H9 (cell line): ENCODE results near the gene VPS51. TPM values are rescaled to one million over a fixed set of nuclear protein-coding genes. Genes with fewer than 3 reads are reported as not detected.

Experiments
- DNase-seq: peaks from one replicate; pipeline ENCODE4 v3.0.0-alpha.2; 2017
- H2AFZ ChIP-seq: one replicate; pipeline ENCODE4 v1.6.1; 2013; ENCODE audit warnings: mild to moderate bottlenecking, low read length, control low read depth, moderate library complexity
- H2AK5ac ChIP-seq: 2 replicates; pipeline ENCODE4 v1.6.1; 2013; ENCODE audit warnings: low read length, control low read depth, mixed read lengths; ENCODE audit not compliant: insufficient read length
- H2BK120ac ChIP-seq: one replicate; pipeline ENCODE4 v1.6.1; 2013; ENCODE audit warnings: low read depth, mild to moderate bottlenecking, low read length, control low read depth, inconsistent platforms; ENCODE audit not compliant: poor library complexity, severe bottlenecking
- H2BK12ac ChIP-seq: 2 replicates; pipeline ENCODE4 v1.6.1; 2013; ENCODE audit warnings: low read length, control low read depth, mixed read lengths, low read depth; ENCODE audit not compliant: insufficient read length
- H2BK15ac ChIP-seq: 2 replicates; pipeline ENCODE4 v1.6.1; 2013; ENCODE audit warnings: low read depth, low read length, control low read depth
- H2BK20ac ChIP-seq: one replicate; pipeline ENCODE4 v1.6.1; 2013; ENCODE audit warnings: low read depth, mild to moderate bottlenecking, low read length, control low read depth, inconsistent platforms; ENCODE audit not compliant: poor library complexity, severe bottlenecking
- H2BK5ac ChIP-seq: 2 replicates; pipeline ENCODE4 v1.6.1; 2013; ENCODE audit warnings: low read length, control low read depth, mixed read lengths; ENCODE audit not compliant: insufficient read length
- H3K14ac ChIP-seq: 2 replicates; pipeline ENCODE4 v1.6.1; 2013; ENCODE audit warnings: low read length, control low read depth; ENCODE audit not compliant: insufficient read depth
- H3K18ac ChIP-seq: 2 replicates; pipeline ENCODE4 v1.6.1; 2013; ENCODE audit warnings: low read depth, mild to moderate bottlenecking, mixed read lengths, low read length, control low read depth; ENCODE audit not compliant: insufficient read length
- H3K23ac ChIP-seq: 2 replicates; pipeline ENCODE4 v1.6.1; 2013; ENCODE audit warnings: low read length, control low read depth, mixed read lengths, low read depth; ENCODE audit not compliant: insufficient read length
- H3K23me2 ChIP-seq: 2 replicates; pipeline ENCODE4 v1.6.1; 2013; ENCODE audit warnings: low read depth, mild to moderate bottlenecking, mixed read lengths, low read length, control low read depth; ENCODE audit not compliant: insufficient read length, poor library complexity, severe bottlenecking
- H3K27ac ChIP-seq: 2 replicates; pipeline ENCODE4 v1.5.1; 2013; ENCODE audit warnings: low read length, control low read depth, mixed read lengths, low read depth; ENCODE audit not compliant: insufficient read length
- H3K27me3 ChIP-seq: 2 replicates; pipeline ENCODE4 v1.6.1; 2013; ENCODE audit warnings: low read length, control low read depth, inconsistent platforms; ENCODE audit not compliant: insufficient read depth
- H3K4ac ChIP-seq: 2 replicates; pipeline ENCODE4 v1.6.1; 2013; ENCODE audit warnings: low read depth, mild to moderate bottlenecking, control low read depth, inconsistent platforms, low read length, moderate library complexity
- H3K4me1 ChIP-seq: 2 replicates; pipeline ENCODE4 v1.6.1; 2013; ENCODE audit warnings: low read length, control low read depth, inconsistent platforms; ENCODE audit not compliant: insufficient read depth
- H3K4me2 ChIP-seq: 2 replicates; pipeline ENCODE4 v1.6.1; 2013; ENCODE audit warnings: low read length, control low read depth, mixed read lengths; ENCODE audit not compliant: insufficient read length, insufficient read depth
- H3K56ac ChIP-seq: 2 replicates; pipeline ENCODE4 v1.6.1; 2013; ENCODE audit warnings: low read depth, mild to moderate bottlenecking, mixed read lengths, low read length, control low read depth; ENCODE audit not compliant: insufficient read length
- H3K79me1 ChIP-seq: 2 replicates; pipeline ENCODE4 v1.6.1; 2013; ENCODE audit warnings: low read depth, mild to moderate bottlenecking, moderate library complexity, low read length, control low read depth, inconsistent platforms; ENCODE audit not compliant: insufficient read depth, poor library complexity, severe bottlenecking
- H3K79me2 ChIP-seq: 2 replicates; pipeline ENCODE4 v1.6.1; 2013; ENCODE audit warnings: low read length, control low read depth, inconsistent platforms; ENCODE audit not compliant: insufficient read depth
- H3K9ac ChIP-seq: 2 replicates; pipeline ENCODE4 v1.6.1; 2013; ENCODE audit warnings: low read length, control low read depth, mixed read lengths; ENCODE audit not compliant: insufficient read length; ENCODE audit errors: extremely low read depth
- H3K9me3 ChIP-seq: one replicate; pipeline ENCODE4 v1.6.1; 2013; ENCODE audit warnings: low read depth, low read length, inconsistent platforms; ENCODE audit not compliant: control insufficient read depth
- H3T11ph ChIP-seq: one replicate; pipeline ENCODE4 v1.6.1; 2013; ENCODE audit warnings: mild to moderate bottlenecking, low read length, control low read depth, inconsistent platforms
- H4K20me1 ChIP-seq: one replicate; pipeline ENCODE4 v1.6.1; 2013; ENCODE audit not compliant: control insufficient read depth, insufficient read length, insufficient read depth
- H4K5ac ChIP-seq: 2 replicates; pipeline ENCODE4 v1.6.1; 2013; ENCODE audit warnings: low read depth, mild to moderate bottlenecking, mixed read lengths, low read length, control low read depth; ENCODE audit not compliant: insufficient read length
- H4K8ac ChIP-seq: replicated peaks from 2 replicates; pipeline ENCODE4 v1.6.1; 2013; ENCODE audit warnings: low read length, control low read depth, mixed read lengths, low read depth; ENCODE audit not compliant: insufficient read length
- H4K91ac ChIP-seq: 2 replicates; pipeline ENCODE4 v1.6.1; 2013; ENCODE audit warnings: low read depth, mild to moderate bottlenecking, moderate library complexity, mixed read lengths, low read length, control low read depth; ENCODE audit not compliant: insufficient read length
- H3K27ac Mint-ChIP-seq, 3 experiments: 2 replicates in 2 of 3; 3 replicates in 1 of 3; pipeline ENCODE4 v1.8.0; 2020 to 2021; ENCODE audit warnings: mixed read lengths in 3 of 3, mild to moderate bottlenecking in 1 of 3, moderate library complexity in 1 of 3
- H3K27me3 Mint-ChIP-seq: 2 replicates; pipeline ENCODE4 v1.8.0; 2021; ENCODE audit warnings: low read depth, mild to moderate bottlenecking, moderate library complexity, mixed read lengths
- H3K36me3 Mint-ChIP-seq, 3 experiments: 2 replicates in 2 of 3; 3 replicates in 1 of 3; pipeline ENCODE4 v1.8.0; 2020 to 2021; ENCODE audit warnings: low read depth in 3 of 3, mixed read lengths in 3 of 3; ENCODE audit not compliant: insufficient read depth in 1 of 3
- H3K4me1 Mint-ChIP-seq, 2 experiments: 2 replicates each; pipeline ENCODE4 v1.8.0; 2020; ENCODE audit warnings: mixed read lengths in 2 of 2
- H3K4me3 Mint-ChIP-seq, 2 experiments: 2 replicates in 1 of 2; 3 replicates in 1 of 2; pipeline ENCODE4 v1.8.0; 2020 to 2021; ENCODE audit warnings: mild to moderate bottlenecking in 2 of 2, mixed read lengths in 2 of 2, moderate library complexity in 1 of 2
- H3K9me3 Mint-ChIP-seq, 2 experiments: 2 replicates in 1 of 2; 3 replicates in 1 of 2; pipeline ENCODE4 v1.8.0; 2020; ENCODE audit warnings: mild to moderate bottlenecking in 2 of 2, mixed read lengths in 2 of 2, moderate library complexity in 1 of 2
- CTCF ChIP-seq: fragments of 200-600 bp; sonication (generic); conservative IDR thresholded peaks from 3 replicates; pipeline ENCODE4 v1.8.0; 2021; ENCODE audit warnings: antibody characterized with exemption, mild to moderate bottlenecking
- WGBS: extraction: QIAGEN DNeasy Blood & Tissue Kit; methylation state at CpG from one replicate; pipeline ENCODE4 v1.1.7; 2013; ENCODE audit warnings: missing lambda C conversion rate, low lambda C conversion rate, mixed read lengths; ENCODE audit not compliant: insufficient read length; ENCODE audit errors: extremely low coverage; 5-methylcytosine and 5-hydroxymethylcytosine counted together
- total RNA-seq: library from RNA; stranded (reverse); gene quantifications from 2 replicates; pipeline ENCODE4 v1.2.1, GENCODE V29; 2021

VPS51 gene
- total RNA-seq, 1 experiment from 2014 or later = 94.7 TPM

- Histone ChIP-seq H2BK120ac (no peak overlapping the region), H2BK5ac (no peak overlapping the region), H3K79me1 (no peaks in the 10 kb centered on the region), H3K9me3 (no peaks in the 10 kb centered on the region), H4K91ac (no peak overlapping the region), H3K27ac (no peak overlapping the region), H3K23ac (no peak overlapping the region), H4K5ac (no peak overlapping the region), H4K20me1 (no peaks in the 10 kb centered on the region), H3K4me1 (peaks cover 6% of the 10 kb centered on the region; the same call in 1 of the 2 replicates), H3K79me2 (no peaks in the 10 kb centered on the region), H2BK12ac (no peak overlapping the region), H3K9ac (no peak overlapping the region), H2BK15ac (no peak overlapping the region), H3K4ac (no peak overlapping the region), H3K56ac (no peak overlapping the region), H2BK20ac (no peak overlapping the region), H2AFZ (no peak overlapping the region), H2AK5ac (no peak overlapping the region), H4K8ac (no peak overlapping the region), H3K18ac (no peak overlapping the region), H3K27me3 (no peaks in the 10 kb centered on the region), H3T11ph (no peak overlapping the region), H3K14ac (no peak overlapping the region), H3K23me2 (no peaks in the 10 kb centered on the region), H3K4me2 (no peak overlapping the region)
- no peak for DNase-seq
- H3K36me3 Mint-ChIP-seq = no peaks in the 10 kb centered on the region
- WGBS = no CpG with 5 or more reads among the region's 9 CpGs
- H3K27me3 Mint-ChIP-seq = no peaks in the 10 kb centered on the region
- H3K27ac Mint-ChIP-seq = no peak overlapping the region
- no peaks in the 10 kb centered on the region for H3K9me3 Mint-ChIP-seq
- no peak for TF ChIP-seq CTCF
- peaks cover 21 to 31% of the 10 kb centered on the region in 2 experiments for H3K4me1 Mint-ChIP-seq
- H3K4me3 Mint-ChIP-seq = no peak overlapping the region
Observed at GRCh38 chr11:65069217-65069616, 26.8 kb upstream of the VPS51 start.
